Measurements from ENCODE around the gene SMAD6.

Gene SMAD6

GRCh38 chr15:66721020-66721419 lies 19.0 kb downstream of the SMAD6 start:
- no peak for DNase-seq (ENCODE audit: low read depth)

- no peak for DNase-seq (ENCODE audit: low read depth)
Observed at GRCh38 chr15:66721501-66721937, 19.5 kb downstream of the SMAD6 start.

- DNase-seq (ENCODE audit: low read depth) = no peak
Observed at GRCh38 chr15:66721954-66722353, 19.9 kb downstream of the SMAD6 start.

GRCh38 chr15:66722757-66723540 lies 20.9 kb downstream of the SMAD6 start:
- DNase-seq (ENCODE audit: low read depth) = no peak

GRCh38 chr15:66723826-66724731 lies 22.0 kb downstream of the SMAD6 start:
- DNase-seq (ENCODE audit: low read depth) = no peak

- no peak for DNase-seq (ENCODE audit: low read depth)
Observed at GRCh38 chr15:66724732-66725463, 22.9 kb downstream of the SMAD6 start.

DNA sequence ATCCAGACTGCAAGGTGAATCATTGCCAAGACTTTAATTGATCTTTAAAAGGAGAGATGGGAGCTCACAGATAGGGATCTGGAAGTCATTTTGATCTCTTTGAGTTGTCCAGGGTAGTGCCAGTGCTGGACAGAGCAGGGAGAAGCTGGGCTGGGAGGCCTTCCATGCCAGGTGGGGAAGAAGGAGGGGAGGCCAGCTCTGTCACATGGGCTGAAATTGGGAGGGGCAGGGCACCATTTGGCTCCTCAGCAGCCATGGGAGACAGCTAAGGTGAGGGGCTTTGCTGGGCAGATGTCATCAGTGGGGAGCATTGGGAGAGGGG lies 23.4 kb downstream of the SMAD6 start:
- no peak for DNase-seq (ENCODE audit: low read depth)

DNA sequence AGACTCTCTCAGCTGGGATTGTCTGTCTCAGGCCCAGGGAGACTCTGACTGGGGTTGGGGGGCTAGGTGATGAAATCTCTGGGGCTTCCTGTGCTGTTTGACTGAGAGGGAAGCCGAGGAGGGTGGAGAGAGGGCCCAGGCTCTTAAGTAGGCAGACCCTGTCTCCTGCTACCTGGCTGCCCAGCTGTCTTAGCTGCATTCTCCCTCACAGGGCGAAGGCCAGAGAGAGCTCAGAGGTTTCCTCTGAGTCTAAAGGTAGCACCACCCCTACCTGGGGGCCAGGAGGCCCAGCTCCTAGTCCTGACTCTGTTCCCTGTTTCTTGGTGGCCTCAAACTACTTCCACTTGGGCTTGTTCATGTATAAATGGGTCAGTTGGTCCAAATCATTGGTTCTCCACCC lies 24.4 kb downstream of the SMAD6 start:
- DNase-seq (ENCODE audit: low read depth) = no peak

DNA sequence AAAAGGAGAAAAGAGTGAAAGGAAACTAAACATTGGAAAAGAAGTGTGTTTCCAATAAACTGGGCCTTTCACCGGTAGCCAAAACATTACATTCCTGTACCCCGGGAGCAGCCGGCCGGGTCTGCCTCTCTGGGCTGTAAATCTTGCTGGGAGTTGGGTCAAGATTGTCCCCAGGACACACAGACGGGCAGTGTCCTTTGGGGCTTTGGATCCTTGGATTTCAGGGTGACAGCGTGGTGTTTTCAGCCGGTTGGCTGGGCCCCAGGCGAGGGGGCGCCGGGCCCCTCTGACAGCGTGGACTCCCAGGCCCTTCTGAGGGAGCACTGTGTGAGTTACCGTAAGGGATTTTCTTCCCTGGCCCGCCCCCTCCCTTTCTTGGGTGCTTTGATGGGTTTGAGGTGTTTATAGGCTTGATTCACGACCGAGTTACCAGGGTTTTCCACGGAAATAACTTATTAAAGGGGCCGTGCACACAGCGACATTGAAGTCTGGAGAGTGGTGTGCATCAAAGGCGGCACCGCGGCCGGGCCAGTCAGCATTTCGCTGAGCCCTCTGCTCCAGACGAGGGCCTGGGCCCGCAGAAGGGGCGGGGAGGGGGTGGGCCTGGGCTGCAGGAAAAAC lies 27.4 kb downstream of the SMAD6 start:
- DNase-seq (ENCODE audit: low read depth) = no peak

DNA sequence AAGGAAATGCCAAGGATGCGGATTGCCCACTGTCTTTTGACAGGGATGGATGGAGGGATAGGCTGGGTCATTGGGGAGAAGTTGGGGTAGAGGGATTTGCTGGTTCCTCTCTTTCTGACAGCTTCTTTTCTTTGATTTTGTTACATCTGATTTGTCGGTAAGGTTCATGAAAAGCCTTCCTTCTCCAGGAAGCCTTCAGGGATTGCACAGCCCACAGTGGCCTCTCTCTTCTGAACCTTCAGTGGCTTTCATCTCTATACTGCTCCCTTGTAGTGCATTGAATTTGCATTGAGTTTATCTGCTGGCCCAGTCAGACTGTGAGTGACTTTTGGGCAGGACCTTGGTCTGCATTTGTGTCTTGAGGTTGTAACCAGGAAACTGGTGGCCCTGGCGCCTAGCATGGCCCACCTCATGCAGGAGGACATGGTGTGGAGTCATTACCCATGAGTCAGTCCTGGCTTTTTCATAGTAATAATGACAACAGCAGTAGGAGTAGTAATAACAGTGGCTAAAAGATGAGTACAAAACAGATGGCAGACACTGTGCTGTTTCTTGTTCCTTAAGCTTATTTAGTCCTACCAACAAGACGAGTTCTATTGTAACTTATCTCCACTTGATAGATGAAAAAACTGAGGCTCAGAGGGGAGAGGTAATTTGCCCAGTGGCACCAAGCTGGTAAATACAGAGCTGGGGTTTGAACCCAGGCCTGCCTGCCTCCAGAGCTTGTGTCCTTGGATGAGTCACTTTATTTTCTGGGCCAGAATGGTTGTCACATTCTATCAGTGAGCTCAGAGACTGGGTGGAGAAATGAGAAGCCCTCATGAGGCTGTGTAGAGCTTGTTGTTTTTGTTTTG lies 28.4 kb downstream of the SMAD6 start:
- DNase-seq (ENCODE audit: low read depth) = no peak

GRCh38 chr15:66733976-66734375 lies 31.9 kb downstream of the SMAD6 start:
- no peak for DNase-seq (ENCODE audit: low read depth)

DNA sequence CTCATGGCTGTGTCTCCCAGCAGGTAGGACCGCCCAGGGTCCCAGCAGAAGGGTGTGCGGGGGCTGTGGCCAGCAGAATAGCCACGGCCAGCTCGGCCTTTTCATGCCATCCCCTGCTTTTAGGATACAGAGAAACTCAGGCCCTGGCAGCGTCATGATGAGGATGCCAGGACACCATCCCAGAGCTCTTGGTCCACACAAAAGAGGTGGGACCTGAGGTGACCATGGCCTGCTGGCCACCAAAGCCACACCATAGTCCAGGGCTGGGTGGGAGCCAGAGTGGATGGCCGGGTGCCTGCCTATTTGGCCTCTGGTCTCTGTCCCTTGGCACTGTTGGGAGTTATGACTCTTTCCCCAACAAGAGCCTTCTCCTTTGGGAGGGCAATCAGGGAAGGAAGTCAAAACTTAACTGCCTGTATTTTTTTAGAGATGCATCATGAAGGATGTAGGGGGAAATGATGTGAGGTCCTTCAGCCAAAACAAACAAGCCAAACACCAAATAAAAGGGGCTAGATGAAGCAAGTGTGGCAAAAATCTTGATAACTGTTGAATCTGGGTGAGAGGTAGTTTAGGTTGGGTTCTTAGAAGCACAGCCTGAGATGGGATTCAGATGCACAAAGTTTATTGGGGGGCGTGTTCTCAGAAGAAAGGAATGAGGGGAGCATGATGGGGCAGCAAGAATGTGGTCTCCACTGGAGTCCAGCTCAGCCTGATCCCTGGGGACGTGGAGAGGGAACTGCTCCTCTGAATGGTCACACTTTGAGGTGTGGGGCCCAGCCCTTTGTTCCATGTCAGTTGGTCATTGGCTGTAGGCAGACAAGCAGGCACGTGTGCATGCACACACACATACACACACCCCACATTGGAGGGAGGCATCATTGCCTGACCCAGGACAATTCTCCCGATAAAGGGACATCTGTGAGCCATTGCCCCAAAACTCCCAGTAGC lies 33.2 kb downstream of the SMAD6 start:
- DNase-seq (ENCODE audit: low read depth) = no peak

DNA sequence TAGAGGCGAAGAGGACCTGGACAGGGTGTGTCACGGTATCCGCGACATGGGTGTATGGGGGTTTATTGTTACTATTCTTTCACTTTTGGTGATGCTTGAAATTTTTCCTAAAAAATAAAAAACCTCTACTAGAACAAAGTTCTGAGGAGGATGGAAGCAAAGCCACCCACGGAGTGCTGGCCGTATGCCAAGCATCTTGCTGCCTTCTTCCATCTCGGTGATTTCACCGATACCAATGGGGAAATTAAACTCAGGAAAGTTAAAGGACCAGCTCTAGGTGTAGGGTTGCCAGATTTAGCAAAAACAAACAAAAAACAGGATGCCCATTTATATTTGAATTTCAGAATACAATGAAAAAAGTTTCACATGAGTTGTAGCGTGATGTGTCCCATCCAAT lies 33.9 kb downstream of the SMAD6 start:
- DNase-seq (ENCODE audit: low read depth) = no peak

DNA sequence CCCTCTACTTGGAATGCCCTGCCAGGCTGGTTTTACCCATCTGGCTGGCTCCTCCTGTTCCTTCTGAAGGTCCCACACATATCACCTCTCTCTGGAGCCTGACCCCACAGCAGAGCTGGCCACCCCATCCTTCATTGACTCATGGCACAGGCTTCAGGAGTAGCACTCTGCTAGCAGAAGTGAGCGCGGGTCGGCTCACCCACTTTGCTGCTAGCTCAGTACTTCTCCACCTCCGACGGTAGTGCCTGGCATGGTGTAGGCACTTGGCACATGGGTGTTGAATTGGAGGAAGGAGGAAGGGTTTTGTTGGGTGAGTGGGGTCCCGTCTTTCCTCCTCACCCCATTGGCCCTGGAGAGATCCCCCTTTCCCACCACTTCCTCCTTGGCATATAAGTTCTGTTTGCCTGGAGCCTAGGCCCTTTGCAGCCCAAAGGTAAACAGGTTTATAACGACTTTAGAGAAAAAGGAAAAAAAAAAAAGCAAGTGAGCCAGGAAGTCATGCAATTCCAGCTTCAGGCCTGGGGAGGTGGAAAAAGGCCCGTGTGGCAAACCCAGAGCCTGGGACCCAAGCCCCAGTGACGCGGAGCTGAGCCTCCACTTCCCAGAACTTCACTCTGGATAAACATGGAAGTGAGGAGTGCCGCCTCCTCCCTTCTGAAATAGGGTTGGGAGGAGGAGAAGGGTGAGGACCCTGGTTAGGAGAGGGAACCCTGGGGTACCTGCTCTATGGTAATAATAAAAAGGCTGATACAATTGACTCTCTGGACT lies 35.4 kb downstream of the SMAD6 start:
- no peak for DNase-seq (ENCODE audit: low read depth)

GRCh38 chr15:66738116-66738515 lies 36.1 kb downstream of the SMAD6 start:
- no peak for DNase-seq (ENCODE audit: low read depth)

DNA sequence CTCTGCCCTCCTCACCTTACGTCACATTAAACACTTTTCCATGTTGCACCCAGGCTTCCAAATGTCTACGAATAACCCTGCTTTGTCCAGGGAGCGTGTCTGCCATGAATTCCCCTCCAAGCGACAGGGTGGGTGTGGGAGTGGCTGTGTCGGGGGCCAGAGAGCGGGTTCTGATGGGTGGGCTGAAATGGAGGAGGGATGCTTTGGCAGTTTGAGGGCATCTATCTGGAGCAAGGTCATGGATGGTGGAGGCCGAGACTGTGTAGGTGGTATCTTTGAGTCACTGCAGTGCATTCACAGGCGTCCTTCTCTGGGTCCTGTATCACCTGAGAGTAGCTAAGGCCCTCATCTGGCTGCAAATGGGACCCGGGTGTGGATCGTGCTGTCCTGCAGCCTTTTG lies 36.6 kb downstream of the SMAD6 start:
- no peak for DNase-seq (ENCODE audit: low read depth)

- DNase-seq (ENCODE audit: low read depth) = no peak
Observed at GRCh38 chr15:66739287-66739686, 37.3 kb downstream of the SMAD6 start.

DNA sequence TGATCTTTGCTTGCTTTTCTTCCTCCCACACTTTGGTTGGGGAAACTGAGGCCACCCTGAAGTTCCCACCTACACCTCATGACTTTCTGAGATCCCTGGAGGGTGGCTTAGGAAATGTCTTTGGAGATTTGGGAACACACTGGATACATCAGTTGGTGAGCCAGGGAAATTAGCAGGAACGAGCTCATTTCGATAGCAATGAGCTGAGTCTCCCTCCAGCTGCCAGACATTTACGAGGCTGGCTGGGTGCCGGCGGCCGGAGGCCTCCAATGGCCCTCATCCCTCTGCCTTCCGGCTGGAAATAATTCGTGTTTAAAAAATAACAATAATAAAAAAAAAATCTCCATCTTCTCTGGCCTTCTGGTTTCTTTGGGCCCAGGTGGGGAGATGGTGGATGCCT lies 38.8 kb downstream of the SMAD6 start:
- DNase-seq (ENCODE audit: low read depth) = no peak

DNA sequence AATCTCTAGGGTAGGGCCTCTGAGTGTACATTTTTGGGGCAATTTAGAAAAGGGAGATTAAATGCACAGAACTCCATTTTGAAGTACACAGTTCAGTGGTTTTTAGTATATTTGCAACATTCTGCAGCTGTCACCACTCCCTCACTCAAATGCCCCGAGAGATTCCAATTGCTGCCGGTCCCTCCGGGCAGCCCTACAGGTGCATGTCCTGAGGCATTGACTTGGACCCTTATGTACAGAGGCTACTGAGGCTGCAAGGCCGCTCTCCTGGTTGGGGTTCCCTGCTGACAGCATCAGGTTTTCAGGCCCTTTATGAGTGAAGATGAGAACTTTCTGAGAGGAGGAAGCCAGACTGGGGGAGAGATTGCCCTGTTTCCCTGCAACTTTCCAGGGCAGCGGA lies 39.6 kb downstream of the SMAD6 start:
- no peak for DNase-seq (ENCODE audit: low read depth)

All from stimulated activated CD4-positive, alpha-beta T cell treated with anti-CD3 and anti-CD28 coated beads, Interleukin-2, amount 100 ng/mL, for 4 hours (primary cell).